ENCODE results near the gene FBXW12. TPM values are rescaled to one million over a fixed set of nuclear protein-coding genes. Genes with fewer than 3 reads are reported as not detected.

The FBXW12 gene
- total and polyA plus RNA-seq, 2 donors (not counting 1 experiment from before 2014, with no cell fraction given): not detected

- H3K36me3 ChIP-seq (replicated peaks in 1 of 2; ENCODE audit: control extremely low read depth in 1 of 2, control insufficient read depth in 1 of 2, extremely low read depth in 1 of 2, insufficient read depth in 2 of 2, low read length in 1 of 2): no peaks in the 10 kb centered on the region
- ATAC-seq (ENCODE audit: low read depth) (no peak), DNase-seq (no peak)
- no peaks in the 10 kb centered on the region for H3K4me1 ChIP-seq (ENCODE audit: control insufficient read depth in 2 of 2, insufficient read depth in 2 of 2, low read length in 2 of 2)
- no peak overlapping the region for H3K4me2 ChIP-seq (replicated peaks; ENCODE audit: low read depth, low read length, poor library complexity, severe bottlenecking)
- no peaks in the 10 kb centered on the region for H3K4me1 Mint-ChIP-seq
- H3K27me3 Mint-ChIP-seq: peaks cover 16% of the 10 kb centered on the region
- ChIA-PET CTCF (interaction anchor here (0.5 to 8.0 kb wide), 17 partner anchors 25 to 903 kb away, joined by 3 to 330 read pairs (median 9); partner anchors contain the start of genes CCDC51, PFKFB4, PLXNB1 and SHISA5), POLR2A (no interaction called here)
- H3K27ac Mint-ChIP-seq: no peak overlapping the region
- H3K9me3 ChIP-seq (ENCODE audit: control extremely low read depth in 1 of 3, control insufficient read depth in 2 of 3, insufficient read depth in 1 of 3, low read length in 2 of 3): no peaks in the 10 kb centered on the region
- no peak overlapping the region for H3K4me3 Mint-ChIP-seq
- no peak overlapping the region for H3K4me3 ChIP-seq (ENCODE audit: control extremely low read depth in 1 of 5, extremely low read depth in 1 of 5, insufficient read depth in 1 of 5, low read depth in 2 of 5, low read length in 4 of 5)
- no peaks in the 10 kb centered on the region for H3K9me3 Mint-ChIP-seq (ENCODE audit: insufficient read depth)
- H3K27me3 ChIP-seq (replicated peaks in 1 of 4; ENCODE audit: control extremely low read depth in 1 of 4, control insufficient read depth in 3 of 4, insufficient read depth in 4 of 4, low read length in 3 of 4): peaks cover 0 to 4% (median 0%) of the 10 kb centered on the region in 4 experiments
- WGBS (ENCODE audit: insufficient coverage): 28% methylated on average over 3 of the region's 4 CpGs
- no peak overlapping the region for H2AFZ ChIP-seq (ENCODE audit: insufficient read depth, low read depth, low read length, poor library complexity, severe bottlenecking)
- no peaks in the 10 kb centered on the region for H3K79me2 ChIP-seq (ENCODE audit: control insufficient read depth, insufficient read depth, low read length)
- TF ChIP-seq CTCF (IDR thresholded peaks at IDR 0.05): no peak
- no peak for TF ChIP-seq EZH2 (IDR thresholded peaks at IDR 0.05; ENCODE audit: borderline replicate concordance, insufficient read depth, low read depth, low read length, poor library complexity, severe bottlenecking)
- no peak overlapping the region for H3K27ac ChIP-seq (ENCODE audit: low read length in 2 of 2)
- intact Hi-C loops (cut with micrococcal nuclease): no loop called here
- no peaks in the 10 kb centered on the region for H4K20me1 ChIP-seq (ENCODE audit: control insufficient read depth, insufficient read depth, low read length, poor library complexity, severe bottlenecking)
- H3K9ac ChIP-seq (ENCODE audit: low read length): no peak overlapping the region
Observed at GRCh38 chr3:48399387-48400172, 27.6 kb downstream of the FBXW12 start.

Measured in B cell (primary cell).